H9 (cell line): ENCODE data around the gene KCND2. TPM values are rescaled to one million over a fixed set of nuclear protein-coding genes. Genes with fewer than 3 reads are reported as not detected.

Experiments
- DNase-seq: peaks from one replicate; pipeline ENCODE4 v3.0.0-alpha.2; 2017
- H2AFZ ChIP-seq: one replicate; pipeline ENCODE4 v1.6.1; 2013; ENCODE audit warnings: mild to moderate bottlenecking, low read length, control low read depth, moderate library complexity
- H2AK5ac ChIP-seq: 2 replicates; pipeline ENCODE4 v1.6.1; 2013; ENCODE audit warnings: low read length, control low read depth, mixed read lengths; ENCODE audit not compliant: insufficient read length
- H2BK120ac ChIP-seq: one replicate; pipeline ENCODE4 v1.6.1; 2013; ENCODE audit warnings: low read depth, mild to moderate bottlenecking, low read length, control low read depth, inconsistent platforms; ENCODE audit not compliant: poor library complexity, severe bottlenecking
- H2BK12ac ChIP-seq: 2 replicates; pipeline ENCODE4 v1.6.1; 2013; ENCODE audit warnings: low read length, control low read depth, mixed read lengths, low read depth; ENCODE audit not compliant: insufficient read length
- H2BK15ac ChIP-seq: 2 replicates; pipeline ENCODE4 v1.6.1; 2013; ENCODE audit warnings: low read depth, low read length, control low read depth
- H2BK20ac ChIP-seq: one replicate; pipeline ENCODE4 v1.6.1; 2013; ENCODE audit warnings: low read depth, mild to moderate bottlenecking, low read length, control low read depth, inconsistent platforms; ENCODE audit not compliant: poor library complexity, severe bottlenecking
- H2BK5ac ChIP-seq: 2 replicates; pipeline ENCODE4 v1.6.1; 2013; ENCODE audit warnings: low read length, control low read depth, mixed read lengths; ENCODE audit not compliant: insufficient read length
- H3K14ac ChIP-seq: 2 replicates; pipeline ENCODE4 v1.6.1; 2013; ENCODE audit warnings: low read length, control low read depth; ENCODE audit not compliant: insufficient read depth
- H3K18ac ChIP-seq: 2 replicates; pipeline ENCODE4 v1.6.1; 2013; ENCODE audit warnings: low read depth, mild to moderate bottlenecking, mixed read lengths, low read length, control low read depth; ENCODE audit not compliant: insufficient read length
- H3K23ac ChIP-seq: 2 replicates; pipeline ENCODE4 v1.6.1; 2013; ENCODE audit warnings: low read length, control low read depth, mixed read lengths, low read depth; ENCODE audit not compliant: insufficient read length
- H3K23me2 ChIP-seq: 2 replicates; pipeline ENCODE4 v1.6.1; 2013; ENCODE audit warnings: low read depth, mild to moderate bottlenecking, mixed read lengths, low read length, control low read depth; ENCODE audit not compliant: insufficient read length, poor library complexity, severe bottlenecking
- H3K27ac ChIP-seq: 2 replicates; pipeline ENCODE4 v1.5.1; 2013; ENCODE audit warnings: low read length, control low read depth, mixed read lengths, low read depth; ENCODE audit not compliant: insufficient read length
- H3K27me3 ChIP-seq: 2 replicates; pipeline ENCODE4 v1.6.1; 2013; ENCODE audit warnings: low read length, control low read depth, inconsistent platforms; ENCODE audit not compliant: insufficient read depth
- H3K4ac ChIP-seq: 2 replicates; pipeline ENCODE4 v1.6.1; 2013; ENCODE audit warnings: low read depth, mild to moderate bottlenecking, control low read depth, inconsistent platforms, low read length, moderate library complexity
- H3K4me1 ChIP-seq: 2 replicates; pipeline ENCODE4 v1.6.1; 2013; ENCODE audit warnings: low read length, control low read depth, inconsistent platforms; ENCODE audit not compliant: insufficient read depth
- H3K4me2 ChIP-seq: 2 replicates; pipeline ENCODE4 v1.6.1; 2013; ENCODE audit warnings: low read length, control low read depth, mixed read lengths; ENCODE audit not compliant: insufficient read length, insufficient read depth
- H3K56ac ChIP-seq: 2 replicates; pipeline ENCODE4 v1.6.1; 2013; ENCODE audit warnings: low read depth, mild to moderate bottlenecking, mixed read lengths, low read length, control low read depth; ENCODE audit not compliant: insufficient read length
- H3K79me1 ChIP-seq: 2 replicates; pipeline ENCODE4 v1.6.1; 2013; ENCODE audit warnings: low read depth, mild to moderate bottlenecking, moderate library complexity, low read length, control low read depth, inconsistent platforms; ENCODE audit not compliant: insufficient read depth, poor library complexity, severe bottlenecking
- H3K79me2 ChIP-seq: 2 replicates; pipeline ENCODE4 v1.6.1; 2013; ENCODE audit warnings: low read length, control low read depth, inconsistent platforms; ENCODE audit not compliant: insufficient read depth
- H3K9ac ChIP-seq: 2 replicates; pipeline ENCODE4 v1.6.1; 2013; ENCODE audit warnings: low read length, control low read depth, mixed read lengths; ENCODE audit not compliant: insufficient read length; ENCODE audit errors: extremely low read depth
- H3K9me3 ChIP-seq: one replicate; pipeline ENCODE4 v1.6.1; 2013; ENCODE audit warnings: low read depth, low read length, inconsistent platforms; ENCODE audit not compliant: control insufficient read depth
- H3T11ph ChIP-seq: one replicate; pipeline ENCODE4 v1.6.1; 2013; ENCODE audit warnings: mild to moderate bottlenecking, low read length, control low read depth, inconsistent platforms
- H4K20me1 ChIP-seq: one replicate; pipeline ENCODE4 v1.6.1; 2013; ENCODE audit not compliant: control insufficient read depth, insufficient read length, insufficient read depth
- H4K5ac ChIP-seq: 2 replicates; pipeline ENCODE4 v1.6.1; 2013; ENCODE audit warnings: low read depth, mild to moderate bottlenecking, mixed read lengths, low read length, control low read depth; ENCODE audit not compliant: insufficient read length
- H4K8ac ChIP-seq: replicated peaks from 2 replicates; pipeline ENCODE4 v1.6.1; 2013; ENCODE audit warnings: low read length, control low read depth, mixed read lengths, low read depth; ENCODE audit not compliant: insufficient read length
- H4K91ac ChIP-seq: 2 replicates; pipeline ENCODE4 v1.6.1; 2013; ENCODE audit warnings: low read depth, mild to moderate bottlenecking, moderate library complexity, mixed read lengths, low read length, control low read depth; ENCODE audit not compliant: insufficient read length
- H3K27ac Mint-ChIP-seq, 3 experiments: 2 replicates in 2 of 3; 3 replicates in 1 of 3; pipeline ENCODE4 v1.8.0; 2020 to 2021; ENCODE audit warnings: mixed read lengths in 3 of 3, mild to moderate bottlenecking in 1 of 3, moderate library complexity in 1 of 3
- H3K27me3 Mint-ChIP-seq: 2 replicates; pipeline ENCODE4 v1.8.0; 2021; ENCODE audit warnings: low read depth, mild to moderate bottlenecking, moderate library complexity, mixed read lengths
- H3K36me3 Mint-ChIP-seq, 3 experiments: 2 replicates in 2 of 3; 3 replicates in 1 of 3; pipeline ENCODE4 v1.8.0; 2020 to 2021; ENCODE audit warnings: low read depth in 3 of 3, mixed read lengths in 3 of 3; ENCODE audit not compliant: insufficient read depth in 1 of 3
- H3K4me1 Mint-ChIP-seq, 2 experiments: 2 replicates each; pipeline ENCODE4 v1.8.0; 2020; ENCODE audit warnings: mixed read lengths in 2 of 2
- H3K4me3 Mint-ChIP-seq, 2 experiments: 2 replicates in 1 of 2; 3 replicates in 1 of 2; pipeline ENCODE4 v1.8.0; 2020 to 2021; ENCODE audit warnings: mild to moderate bottlenecking in 2 of 2, mixed read lengths in 2 of 2, moderate library complexity in 1 of 2
- H3K9me3 Mint-ChIP-seq, 2 experiments: 2 replicates in 1 of 2; 3 replicates in 1 of 2; pipeline ENCODE4 v1.8.0; 2020; ENCODE audit warnings: mild to moderate bottlenecking in 2 of 2, mixed read lengths in 2 of 2, moderate library complexity in 1 of 2
- WGBS: extraction: QIAGEN DNeasy Blood & Tissue Kit; methylation state at CpG from one replicate; pipeline ENCODE4 v1.1.7; 2013; ENCODE audit warnings: missing lambda C conversion rate, low lambda C conversion rate, mixed read lengths; ENCODE audit not compliant: insufficient read length; ENCODE audit errors: extremely low coverage; 5-methylcytosine and 5-hydroxymethylcytosine counted together
- total RNA-seq: library from RNA; stranded (reverse); gene quantifications from 2 replicates; pipeline ENCODE4 v1.2.1, GENCODE V29; 2021
- TF ChIP-seq, protein P1 (sequence below): fragments of 200-600 bp; sonication (generic); conservative IDR thresholded peaks from 3 replicates; pipeline ENCODE4 v1.8.0; 2021; ENCODE audit warnings: antibody characterized with exemption, mild to moderate bottlenecking

Gene KCND2
- total RNA-seq, 1 experiment from 2014 or later: 6.4 TPM

DNA sequence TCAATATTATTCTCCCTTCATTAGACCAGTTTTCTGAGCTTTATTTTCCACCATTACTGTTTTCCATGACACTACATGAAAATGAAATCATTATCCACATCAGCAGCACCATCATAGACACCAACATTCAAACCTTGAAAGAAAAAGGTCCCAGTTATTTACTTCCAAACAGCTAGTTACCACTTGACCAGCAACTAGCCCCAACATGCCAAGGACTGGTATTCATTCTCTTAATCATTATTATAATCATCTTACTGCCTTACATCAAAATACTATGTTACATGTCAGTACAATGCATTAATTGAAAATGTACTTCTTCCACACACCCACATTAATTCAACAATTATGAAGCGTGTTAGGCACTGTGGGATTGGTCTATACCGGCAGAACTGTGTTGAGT, 385.5 kb downstream of the KCND2 start:
- H2BK120ac ChIP-seq: no peak overlapping the region
- no peak overlapping the region for H4K8ac ChIP-seq
- H2BK20ac ChIP-seq: no peak overlapping the region
- Mint-ChIP-seq H3K4me1 (no peaks in the 10 kb centered on the region), H3K36me3 (no peaks in the 10 kb centered on the region), H3K27me3 (no peaks in the 10 kb centered on the region), H3K4me3 (no peak overlapping the region), H3K9me3 (no peaks in the 10 kb centered on the region), H3K27ac (peak overlapping the region in 1 of 3 experiments; percentile 17; a peak in 1 of 7 replicates)
- no peak overlapping the region for H2BK12ac ChIP-seq
- H2BK15ac ChIP-seq: no peak overlapping the region
- H3K79me2 ChIP-seq: no peaks in the 10 kb centered on the region
- H3K79me1 ChIP-seq: no peaks in the 10 kb centered on the region
- H2AFZ ChIP-seq: no peak overlapping the region
- no peak overlapping the region for H3K4me2 ChIP-seq
- H3K56ac ChIP-seq: no peak overlapping the region
- TF ChIP-seq, protein P1, sequence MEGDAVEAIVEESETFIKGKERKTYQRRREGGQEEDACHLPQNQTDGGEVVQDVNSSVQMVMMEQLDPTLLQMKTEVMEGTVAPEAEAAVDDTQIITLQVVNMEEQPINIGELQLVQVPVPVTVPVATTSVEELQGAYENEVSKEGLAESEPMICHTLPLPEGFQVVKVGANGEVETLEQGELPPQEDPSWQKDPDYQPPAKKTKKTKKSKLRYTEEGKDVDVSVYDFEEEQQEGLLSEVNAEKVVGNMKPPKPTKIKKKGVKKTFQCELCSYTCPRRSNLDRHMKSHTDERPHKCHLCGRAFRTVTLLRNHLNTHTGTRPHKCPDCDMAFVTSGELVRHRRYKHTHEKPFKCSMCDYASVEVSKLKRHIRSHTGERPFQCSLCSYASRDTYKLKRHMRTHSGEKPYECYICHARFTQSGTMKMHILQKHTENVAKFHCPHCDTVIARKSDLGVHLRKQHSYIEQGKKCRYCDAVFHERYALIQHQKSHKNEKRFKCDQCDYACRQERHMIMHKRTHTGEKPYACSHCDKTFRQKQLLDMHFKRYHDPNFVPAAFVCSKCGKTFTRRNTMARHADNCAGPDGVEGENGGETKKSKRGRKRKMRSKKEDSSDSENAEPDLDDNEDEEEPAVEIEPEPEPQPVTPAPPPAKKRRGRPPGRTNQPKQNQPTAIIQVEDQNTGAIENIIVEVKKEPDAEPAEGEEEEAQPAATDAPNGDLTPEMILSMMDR: no peak
- no peak overlapping the region for H3K9ac ChIP-seq
- H3K9me3 ChIP-seq: no peaks in the 10 kb centered on the region
- H3K23ac ChIP-seq: no peak overlapping the region
- no peaks in the 10 kb centered on the region for H3K23me2 ChIP-seq
- no peak overlapping the region for H4K91ac ChIP-seq
- no peak overlapping the region for H3K14ac ChIP-seq
- H3K18ac ChIP-seq: no peak overlapping the region
- no peak overlapping the region for H2AK5ac ChIP-seq
- H3K27ac ChIP-seq: no peak overlapping the region
- no peaks in the 10 kb centered on the region for H3K27me3 ChIP-seq
- no peak overlapping the region for H3K4ac ChIP-seq
- no peak overlapping the region for H2BK5ac ChIP-seq
- no peak overlapping the region for H3T11ph ChIP-seq
- no peak overlapping the region for H4K5ac ChIP-seq
- H3K4me1 ChIP-seq: no peaks in the 10 kb centered on the region
- whole genome bisulfite sequencing: no CpG with 5 or more reads among the region's 2 CpGs
- no peak for DNase-seq
- no peaks in the 10 kb centered on the region for H4K20me1 ChIP-seq
